HG02943 (cell line): ENCODE results near the gene NCOA7.
"Not testable (repeated sequence)": the region's sequence is repeated elsewhere in the genome, so short reads cannot be mapped to it uniquely, and the experiment has no call there.

Experiments
- ATAC-seq: cut with Tn5 transposase; IDR thresholded peaks from one replicate; pipeline ENCODE4 v1.9.1; 2021; ENCODE audit warnings: mild to moderate bottlenecking, low read depth, moderate library complexity; ENCODE audit not compliant: unreplicated experiment

NCOA7 gene

GRCh38 chr6:125956506-125957390, 166.0 kb downstream of the NCOA7 start, which contains the start of gene HINT3:
Gene HINT3, plus strand, starts transcription at chr6:125956770. Its CDS starts 208 bp downstream, at chr6:125956978.
- peak; percentile 89 for ATAC-seq

GRCh38 chr6:125957391-125957693, 166.6 kb downstream of the NCOA7 start:
- ATAC-seq, result no peak

- no peak for ATAC-seq
Measured at GRCh38 chr6:125957845-125958244, 167.1 kb downstream of the NCOA7 start.

- no peak for ATAC-seq
Measured at GRCh38 chr6:125959041-125959440, 168.3 kb downstream of the NCOA7 start.

GRCh38 chr6:125961117-125961516, 170.4 kb downstream of the NCOA7 start:
- ATAC-seq, result no peak

- no peak for ATAC-seq
Measured at GRCh38 chr6:125962900-125963497, 172.2 kb downstream of the NCOA7 start.

GRCh38 chr6:125963817-125964216, 173.1 kb downstream of the NCOA7 start:
- ATAC-seq, result no peak

GRCh38 chr6:125966569-125966968, 175.8 kb downstream of the NCOA7 start:
- no peak for ATAC-seq

GRCh38 chr6:125968493-125968892, 177.7 kb downstream of the NCOA7 start:
- ATAC-seq, result no peak

- ATAC-seq, result no peak
Measured at GRCh38 chr6:125970760-125971159, 180.0 kb downstream of the NCOA7 start.

- not testable (repeated sequence) for ATAC-seq
Measured at GRCh38 chr6:125972478-125972877, 181.7 kb downstream of the NCOA7 start.

- peak; percentile 58 for ATAC-seq
Measured at GRCh38 chr6:125974214-125974866, 183.6 kb downstream of the NCOA7 start.

- ATAC-seq, result no peak
Measured at GRCh38 chr6:125979101-125979500, 188.3 kb downstream of the NCOA7 start.
